GM13977 (cell line): Measurements from ENCODE around the gene AHCTF1.

Source experiments
- DNase-seq: peaks from one replicate; pipeline ENCODE4 v3.0.0; 2012; ENCODE audit warnings: low spot score
- in situ Hi-C: fragments of 300-500 bp; cut with MboI; formaldehyde crosslinking; loops from one replicate; pipeline ENCODE4 v1.12.0; 2022; ENCODE audit warnings: low sequenced_read_pairs, low pct_unique_long_range_greater_than_20kb, mixed read lengths, inconsistent platforms; ENCODE audit not compliant: unreplicated experiment
- TF ChIP-seq, protein P1 (sequence below): IDR thresholded peaks from 2 replicates; pipeline ENCODE4 v1.5.1; 2012; ENCODE audit warnings: mild to moderate bottlenecking, control low read depth; ENCODE audit not compliant: insufficient read depth; ENCODE audit errors: extremely low read depth, missing control alignments

Gene AHCTF1

DNA sequence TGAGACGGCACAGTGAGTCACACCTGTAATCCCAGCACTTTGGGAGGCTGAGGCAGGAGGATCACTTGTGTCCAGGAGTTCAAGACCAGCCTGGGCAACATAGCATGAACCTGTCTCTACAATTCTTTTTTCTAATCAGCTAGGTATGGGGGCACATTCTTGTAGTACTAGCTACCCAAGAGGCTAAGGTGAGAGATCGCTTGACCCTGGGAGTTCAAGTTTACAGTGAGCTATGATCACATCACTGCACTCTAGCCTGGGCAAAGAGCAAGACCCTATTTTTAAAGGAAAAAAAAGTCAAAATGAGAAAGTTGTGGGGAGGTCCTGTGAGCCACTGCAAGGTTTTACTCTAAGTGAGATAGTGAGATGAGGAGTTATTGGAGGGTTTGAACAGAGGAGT is 34.8 kb upstream of the AHCTF1 start:
- in situ Hi-C loops, result no loop called here
- TF ChIP-seq, protein P1, sequence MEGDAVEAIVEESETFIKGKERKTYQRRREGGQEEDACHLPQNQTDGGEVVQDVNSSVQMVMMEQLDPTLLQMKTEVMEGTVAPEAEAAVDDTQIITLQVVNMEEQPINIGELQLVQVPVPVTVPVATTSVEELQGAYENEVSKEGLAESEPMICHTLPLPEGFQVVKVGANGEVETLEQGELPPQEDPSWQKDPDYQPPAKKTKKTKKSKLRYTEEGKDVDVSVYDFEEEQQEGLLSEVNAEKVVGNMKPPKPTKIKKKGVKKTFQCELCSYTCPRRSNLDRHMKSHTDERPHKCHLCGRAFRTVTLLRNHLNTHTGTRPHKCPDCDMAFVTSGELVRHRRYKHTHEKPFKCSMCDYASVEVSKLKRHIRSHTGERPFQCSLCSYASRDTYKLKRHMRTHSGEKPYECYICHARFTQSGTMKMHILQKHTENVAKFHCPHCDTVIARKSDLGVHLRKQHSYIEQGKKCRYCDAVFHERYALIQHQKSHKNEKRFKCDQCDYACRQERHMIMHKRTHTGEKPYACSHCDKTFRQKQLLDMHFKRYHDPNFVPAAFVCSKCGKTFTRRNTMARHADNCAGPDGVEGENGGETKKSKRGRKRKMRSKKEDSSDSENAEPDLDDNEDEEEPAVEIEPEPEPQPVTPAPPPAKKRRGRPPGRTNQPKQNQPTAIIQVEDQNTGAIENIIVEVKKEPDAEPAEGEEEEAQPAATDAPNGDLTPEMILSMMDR, result no peak
- no peak for DNase-seq

DNA sequence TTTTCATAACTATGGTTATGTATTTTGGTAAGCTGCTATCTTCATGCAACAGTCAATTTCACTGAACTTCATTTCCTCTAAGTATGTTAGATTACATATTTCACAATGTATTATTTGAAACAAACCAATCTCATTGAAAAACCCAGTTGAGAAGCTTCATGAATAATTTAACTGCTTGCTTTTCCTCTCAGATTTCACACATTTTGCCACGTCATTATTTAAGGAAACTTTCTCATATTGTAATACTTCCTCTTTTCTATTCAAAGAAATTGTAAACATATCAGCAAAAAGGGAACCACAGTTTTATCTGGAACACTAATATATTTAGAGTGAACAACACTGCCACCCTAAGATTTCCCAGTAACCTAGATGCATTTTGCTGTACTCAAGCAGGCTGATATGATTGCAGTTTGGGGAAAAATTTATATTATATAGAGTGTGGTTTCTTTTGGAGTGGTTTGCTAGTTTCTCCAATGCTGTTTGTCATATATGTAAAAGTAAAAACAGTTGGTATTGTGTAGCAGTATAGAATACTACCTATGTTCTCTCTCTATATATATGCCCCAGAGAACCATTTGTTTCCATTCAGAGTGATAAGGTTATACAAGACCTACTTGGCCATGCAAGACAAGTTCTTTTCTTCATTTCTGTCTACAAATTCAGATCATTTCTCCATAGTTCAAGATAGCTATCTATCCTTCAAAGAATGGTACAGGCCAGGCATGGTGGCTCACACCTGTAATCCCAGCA is 28.4 kb upstream of the AHCTF1 start:
- TF ChIP-seq, protein P1, result peak; percentile 1
- in situ Hi-C loops, result no loop called here
- DNase-seq, result peak; percentile 52

DNA sequence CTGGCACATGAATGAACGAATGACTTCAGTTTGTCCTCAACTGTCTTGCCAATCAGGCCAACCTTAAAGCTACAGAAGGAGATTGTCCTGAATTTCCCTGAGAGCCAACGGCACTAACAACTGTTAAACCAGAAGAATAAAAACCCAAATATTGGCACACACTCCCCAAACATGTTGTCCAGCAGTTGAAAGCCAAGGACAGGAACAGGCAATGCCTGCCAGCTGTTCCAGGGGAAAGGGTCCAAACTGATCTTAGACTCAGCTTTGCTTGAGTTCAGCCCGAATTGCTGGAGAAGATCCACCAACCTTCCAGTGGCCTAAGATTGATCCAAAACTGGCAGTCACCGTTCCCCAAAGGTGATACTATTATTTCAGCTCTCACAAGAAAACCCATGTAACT is 22.4 kb upstream of the AHCTF1 start:
- TF ChIP-seq, protein P1, result no peak
- in situ Hi-C loops, result no loop called here

DNA sequence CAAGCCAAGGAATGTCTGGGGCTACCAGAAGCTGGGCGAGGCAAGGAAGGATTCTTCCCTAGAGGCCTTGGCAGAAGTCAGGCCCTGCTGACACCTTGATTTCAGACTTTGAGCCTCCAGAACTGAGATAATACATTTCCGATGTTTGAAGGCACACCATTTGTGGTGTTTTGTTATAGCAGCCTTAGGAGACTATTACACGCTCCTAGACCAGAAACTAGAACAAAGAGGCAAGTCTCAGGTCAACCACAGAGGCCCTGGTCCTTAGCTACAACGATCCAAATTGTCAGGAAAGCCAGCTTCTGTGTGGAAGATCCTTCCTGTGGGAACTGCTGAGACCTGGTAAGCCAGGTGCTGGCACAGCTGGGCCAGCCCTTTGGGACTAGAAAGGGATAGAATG is 19.7 kb upstream of the AHCTF1 start:
- DNase-seq, result no peak
- in situ Hi-C loops, result no loop called here
- TF ChIP-seq, protein P1, result no peak

More for the DNA sequence above, 22.4 kb upstream of the AHCTF1 start:
- DNase-seq, result no peak

DNA sequence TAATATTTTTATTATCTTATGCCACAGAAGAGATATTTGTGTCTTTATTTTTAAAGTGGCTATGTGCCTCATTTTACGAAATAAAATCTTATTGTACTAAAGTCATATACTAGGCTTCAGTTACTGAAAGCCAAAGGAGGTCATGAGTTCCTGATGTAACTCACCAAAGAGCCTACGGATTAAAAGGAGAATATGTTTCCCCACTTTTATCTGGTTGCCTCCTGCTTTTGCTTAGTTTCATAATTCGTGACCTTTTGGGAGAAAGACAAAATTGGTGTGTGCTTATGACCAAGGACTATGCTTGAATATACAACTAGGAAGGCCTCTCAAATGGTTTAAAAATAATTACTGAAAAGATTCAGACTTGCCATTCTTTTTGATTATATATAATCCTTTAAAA is 18.2 kb upstream of the AHCTF1 start:
- in situ Hi-C loops, result no loop called here
- TF ChIP-seq, protein P1, result no peak

DNA sequence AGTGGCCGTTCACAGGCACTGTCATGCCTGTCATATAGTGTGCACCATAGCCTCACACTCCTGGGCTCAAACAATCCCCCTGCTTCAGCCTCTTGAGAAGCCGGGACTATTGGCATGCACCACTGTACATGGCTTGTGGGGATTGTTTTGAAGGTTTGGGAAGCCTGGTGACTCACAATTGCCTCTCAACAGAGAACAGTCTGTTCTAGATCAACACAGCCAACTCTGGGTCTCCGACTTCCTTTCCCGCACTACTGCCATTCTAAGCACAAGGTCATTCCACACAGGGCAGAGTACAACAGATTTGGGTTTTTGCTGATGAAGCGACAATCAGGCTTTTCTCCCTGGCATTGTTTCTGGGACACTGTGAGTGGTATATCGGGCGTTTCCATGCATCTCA is 15.5 kb upstream of the AHCTF1 start:
- no peak for DNase-seq
- in situ Hi-C loops, result no loop called here
- TF ChIP-seq, protein P1, result no peak

More for the DNA sequence above, 18.2 kb upstream of the AHCTF1 start:
- DNase-seq, result no peak

DNA sequence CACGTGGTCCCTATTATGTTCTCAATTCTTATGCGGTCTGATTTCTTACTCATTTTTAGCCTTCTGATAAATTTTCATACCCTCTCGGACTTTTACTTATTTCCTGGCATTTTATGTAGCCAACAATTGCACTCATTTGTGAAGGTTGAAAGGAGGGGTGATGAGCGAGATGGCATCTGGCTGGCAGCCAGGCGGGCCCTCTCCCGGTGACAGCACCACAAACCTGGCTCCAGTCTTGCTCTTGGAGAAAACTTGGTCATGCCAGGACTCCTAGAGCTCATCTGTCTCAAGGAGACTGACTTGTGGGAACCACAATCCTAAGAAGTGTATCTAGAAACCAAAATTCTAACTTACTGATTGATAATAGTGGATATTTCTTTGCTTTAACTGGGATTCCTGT is 14.6 kb upstream of the AHCTF1 start:
- in situ Hi-C loops, result no loop called here
- TF ChIP-seq, protein P1, result no peak

More for the DNA sequence above, 14.6 kb upstream of the AHCTF1 start:
- no peak for DNase-seq
